Activated naive CD8-positive, alpha-beta T cell treated with anti-CD3 and anti-CD28 coated beads, Interleukin-2, amount 50 U/mL, for 24 hours (primary cell): ENCODE measurements around the gene IQGAP1.
"Not testable (repeated sequence)": the region's sequence is repeated elsewhere in the genome, so short reads cannot be mapped to it uniquely, and the experiment has no call there.

Experiments
- ATAC-seq: fragments of 150-1000 bp; cut with Tn5 transposase; one replicate; pipeline ENCODE4 v1.10.0; 2021
- DNase-seq: peaks from one replicate; pipeline ENCODE4 v3.0.0; 2021
- H3K27ac Mint-ChIP-seq: one replicate; pipeline ENCODE4 v1.8.0; 2021; ENCODE audit warnings: mild to moderate bottlenecking, mixed read lengths
- H3K27me3 Mint-ChIP-seq: one replicate; pipeline ENCODE4 v1.8.0; 2021; ENCODE audit warnings: mixed read lengths
- H3K36me3 Mint-ChIP-seq: one replicate; pipeline ENCODE4 v1.8.0; 2021; ENCODE audit warnings: low read depth, mixed read lengths
- H3K4me1 Mint-ChIP-seq: one replicate; pipeline ENCODE4 v1.8.0; 2021; ENCODE audit warnings: mixed read lengths
- H3K4me3 Mint-ChIP-seq: one replicate; pipeline ENCODE4 v1.8.0; 2021; ENCODE audit warnings: mild to moderate bottlenecking, moderate library complexity, mixed read lengths
- H3K9me3 Mint-ChIP-seq: one replicate; pipeline ENCODE4 v1.8.0; 2021; ENCODE audit warnings: mixed read lengths

IQGAP1 gene

GRCh38 chr15:90410316-90410715 lies 22.3 kb downstream of the IQGAP1 start:
- H3K9me3 Mint-ChIP-seq, H3K27ac Mint-ChIP-seq, ATAC-seq, H3K4me3 Mint-ChIP-seq, H3K27me3 Mint-ChIP-seq, DNase-seq: not testable (repeated sequence)
- H3K36me3 Mint-ChIP-seq: peaks cover 21% of the 10 kb centered on the region
- H3K4me1 Mint-ChIP-seq: peaks cover 90% of the 10 kb centered on the region

GRCh38 chr15:90411176-90411575 lies 23.1 kb downstream of the IQGAP1 start:
- peaks cover 90% of the 10 kb centered on the region for H3K4me1 Mint-ChIP-seq
- H3K9me3 Mint-ChIP-seq: peaks cover 5% of the 10 kb centered on the region
- no peaks in the 10 kb centered on the region for H3K27me3 Mint-ChIP-seq
- H3K36me3 Mint-ChIP-seq: peaks cover 29% of the 10 kb centered on the region
- no peak for ATAC-seq
- no peak for DNase-seq
- H3K27ac Mint-ChIP-seq: no peak overlapping the region
- no peak overlapping the region for H3K4me3 Mint-ChIP-seq

GRCh38 chr15:90412356-90413194 lies 24.5 kb downstream of the IQGAP1 start:
- ATAC-seq (peak; percentile 18), DNase-seq (no peak)
- no peaks in the 10 kb centered on the region for H3K27me3 Mint-ChIP-seq
- peaks cover 14% of the 10 kb centered on the region for H3K9me3 Mint-ChIP-seq
- peaks cover 41% of the 10 kb centered on the region for H3K36me3 Mint-ChIP-seq
- H3K27ac Mint-ChIP-seq: peak overlapping the region; percentile 95
- no peak overlapping the region for H3K4me3 Mint-ChIP-seq
- H3K4me1 Mint-ChIP-seq: peaks cover 88% of the 10 kb centered on the region

- Mint-ChIP-seq H3K27ac (peak overlapping the region; percentile 95), H3K36me3 (peaks cover 40% of the 10 kb centered on the region), H3K27me3 (no peaks in the 10 kb centered on the region), H3K4me1 (peaks cover 88% of the 10 kb centered on the region), H3K4me3 (peak overlapping the region; percentile 53), H3K9me3 (peaks cover 18% of the 10 kb centered on the region)
- DNase-seq (no peak), ATAC-seq (no peak)
Observed at GRCh38 chr15:90413411-90414379, 25.7 kb downstream of the IQGAP1 start.

- DNase-seq: peak; percentile 41
- H3K27ac Mint-ChIP-seq: peak overlapping the region; percentile 95
- no peaks in the 10 kb centered on the region for H3K27me3 Mint-ChIP-seq
- H3K4me3 Mint-ChIP-seq: peak overlapping the region; percentile 66
- ATAC-seq: peak; percentile 77
- peaks cover 16% of the 10 kb centered on the region for H3K9me3 Mint-ChIP-seq
- H3K36me3 Mint-ChIP-seq: peaks cover 35% of the 10 kb centered on the region
- peaks cover 92% of the 10 kb centered on the region for H3K4me1 Mint-ChIP-seq
Observed at GRCh38 chr15:90414408-90415028, 26.5 kb downstream of the IQGAP1 start.

- peaks cover 13% of the 10 kb centered on the region for H3K9me3 Mint-ChIP-seq
- H3K27me3 Mint-ChIP-seq, DNase-seq, H3K27ac Mint-ChIP-seq, ATAC-seq, H3K4me3 Mint-ChIP-seq: not testable (repeated sequence)
- H3K4me1 Mint-ChIP-seq: peaks cover 93% of the 10 kb centered on the region
- peaks cover 28% of the 10 kb centered on the region for H3K36me3 Mint-ChIP-seq
Observed at GRCh38 chr15:90416052-90416451, 28.0 kb downstream of the IQGAP1 start.

- Mint-ChIP-seq H3K9me3 (peaks cover 13% of the 10 kb centered on the region), H3K36me3 (peaks cover 28% of the 10 kb centered on the region), H3K27me3 (no peaks in the 10 kb centered on the region), H3K4me3 (peak overlapping the region; percentile 65), H3K4me1 (peaks cover 90% of the 10 kb centered on the region), H3K27ac (peak overlapping the region; percentile 97)
- DNase-seq: no peak
- ATAC-seq: no peak
Observed at GRCh38 chr15:90418627-90419026, 30.6 kb downstream of the IQGAP1 start.

GRCh38 chr15:90419206-90419605 lies 31.2 kb downstream of the IQGAP1 start:
- H3K36me3 Mint-ChIP-seq: peaks cover 28% of the 10 kb centered on the region
- H3K4me1 Mint-ChIP-seq: peaks cover 91% of the 10 kb centered on the region
- H3K27me3 Mint-ChIP-seq: no peaks in the 10 kb centered on the region
- ATAC-seq (peak; percentile 4), DNase-seq (no peak)
- peak overlapping the region; percentile 97 for H3K27ac Mint-ChIP-seq
- peak overlapping the region; percentile 65 for H3K4me3 Mint-ChIP-seq
- H3K9me3 Mint-ChIP-seq: peaks cover 13% of the 10 kb centered on the region

- no peaks in the 10 kb centered on the region for H3K27me3 Mint-ChIP-seq
- H3K4me3 Mint-ChIP-seq: peak overlapping the region; percentile 65
- peaks cover 26% of the 10 kb centered on the region for H3K36me3 Mint-ChIP-seq
- peak overlapping the region; percentile 97 for H3K27ac Mint-ChIP-seq
- ATAC-seq (peak; percentile 99), DNase-seq (peak; percentile 27)
- peaks cover 13% of the 10 kb centered on the region for H3K9me3 Mint-ChIP-seq
- H3K4me1 Mint-ChIP-seq: peaks cover 88% of the 10 kb centered on the region
Observed at GRCh38 chr15:90419738-90420406, 31.8 kb downstream of the IQGAP1 start.

GRCh38 chr15:90420451-90420850 lies 32.4 kb downstream of the IQGAP1 start:
- Mint-ChIP-seq H3K27ac (peak overlapping the region; percentile 97), H3K9me3 (peaks cover 13% of the 10 kb centered on the region), H3K36me3 (peaks cover 25% of the 10 kb centered on the region), H3K4me3 (peak overlapping the region; percentile 65), H3K27me3 (no peaks in the 10 kb centered on the region), H3K4me1 (peaks cover 88% of the 10 kb centered on the region)
- DNase-seq: no peak
- ATAC-seq: no peak

- Mint-ChIP-seq H3K27me3 (no peaks in the 10 kb centered on the region), H3K4me1 (peaks cover 89% of the 10 kb centered on the region), H3K9me3 (peaks cover 13% of the 10 kb centered on the region), H3K4me3 (no peak overlapping the region), H3K27ac (peak overlapping the region; percentile 27), H3K36me3 (peaks cover 22% of the 10 kb centered on the region)
- no peak for DNase-seq
- no peak for ATAC-seq
Observed at GRCh38 chr15:90421527-90421926, 33.5 kb downstream of the IQGAP1 start.

GRCh38 chr15:90422043-90422442 lies 34.0 kb downstream of the IQGAP1 start:
- Mint-ChIP-seq H3K27ac (peak overlapping the region; percentile 56), H3K27me3 (no peaks in the 10 kb centered on the region), H3K4me3 (no peak overlapping the region), H3K36me3 (peaks cover 19% of the 10 kb centered on the region), H3K4me1 (peaks cover 84% of the 10 kb centered on the region), H3K9me3 (peaks cover 9% of the 10 kb centered on the region)
- DNase-seq (no peak), ATAC-seq (no peak)

GRCh38 chr15:90422936-90423335 lies 34.9 kb downstream of the IQGAP1 start:
- H3K36me3 Mint-ChIP-seq: peaks cover 16% of the 10 kb centered on the region
- H3K4me3 Mint-ChIP-seq: no peak overlapping the region
- peaks cover 75% of the 10 kb centered on the region for H3K4me1 Mint-ChIP-seq
- peaks cover under 1% of the 10 kb centered on the region for H3K9me3 Mint-ChIP-seq
- no peak overlapping the region for H3K27ac Mint-ChIP-seq
- ATAC-seq (no peak), DNase-seq (no peak)
- H3K27me3 Mint-ChIP-seq: no peaks in the 10 kb centered on the region
